ENCODE results near the gene CNTD1.
"Not testable (repeated sequence)": the region's sequence is repeated elsewhere in the genome, so short reads cannot be mapped to it uniquely, and the experiment has no call there.

DNA sequence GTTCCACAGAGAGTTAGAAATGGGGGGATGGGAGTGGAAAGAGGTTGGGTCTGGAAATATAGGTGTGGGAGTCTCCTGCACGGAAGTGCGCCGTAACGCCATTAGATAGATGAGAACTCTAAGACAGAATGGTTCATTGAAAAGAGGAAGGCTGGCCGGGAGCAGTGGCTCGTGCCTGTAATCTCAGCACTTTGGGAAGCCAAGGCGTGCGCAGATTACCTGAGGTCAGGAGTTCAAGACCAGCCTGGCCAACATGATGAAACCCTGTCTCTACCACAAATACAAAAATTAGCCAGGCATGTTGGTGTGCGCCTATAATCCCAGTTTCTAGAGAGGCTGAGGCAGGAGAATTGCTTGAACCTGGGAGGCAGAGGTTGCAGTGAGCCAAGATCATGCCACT, 30.7 kb upstream of the CNTD1 start:
- not testable (repeated sequence) for TF ChIP-seq CTCF (IDR thresholded peaks at IDR 0.05; ENCODE audit: insufficient read depth, low read depth, low read length); EZH2 (IDR thresholded peaks at IDR 0.05; ENCODE audit: insufficient read depth, low read length)
